HepG2 (cell line): ENCODE results near the gene TMEM198. TPM values are rescaled to one million over a fixed set of nuclear protein-coding genes. Genes with fewer than 3 reads are reported as not detected.
A peak's percentile ranks its signal among the peaks of the same experiment; 100 is the strongest.

ENCODE experiments used
- BRD4 ChIP-seq: sonication (generic); formaldehyde crosslinking; IDR thresholded peaks from 2 replicates; pipeline ENCODE4 v1.4.0; 2020; ENCODE audit warnings: missing genetic modification reagents
- CSRNP1 ChIP-seq: sonication (generic); formaldehyde crosslinking; IDR thresholded peaks from 2 replicates; pipeline ENCODE4 v1.8.1; 2023; ENCODE audit warnings: mild to moderate bottlenecking, missing genetic modification reagents
- FOXC1 ChIP-seq: sonication (generic); formaldehyde crosslinking; IDR thresholded peaks from 2 replicates; pipeline ENCODE4 v1.8.0; 2022; ENCODE audit warnings: mild to moderate bottlenecking, missing genetic modification reagents, borderline replicate concordance
- GATA4 ChIP-seq: sonication (generic); IDR thresholded peaks from 2 replicates; pipeline ENCODE4 v1.6.1; 2016; ENCODE audit warnings: antibody characterized with exemption, low read depth, borderline replicate concordance
- GPN1 ChIP-seq: sonication (generic); formaldehyde crosslinking; IDR thresholded peaks from 2 replicates; pipeline ENCODE4 v1.5.1; 2020; ENCODE audit warnings: missing genetic modification reagents, borderline replicate concordance
- IKZF4 ChIP-seq: sonication (generic); formaldehyde crosslinking; IDR thresholded peaks from 2 replicates; pipeline ENCODE4 v1.5.1; 2020; ENCODE audit warnings: borderline replicate concordance, mild to moderate bottlenecking, low read depth, missing genetic modification reagents; ENCODE audit errors: not compliant biosample characterization
- MBNL3 ChIP-seq: fragments of 250-450 bp; sonication (Bioruptor Pico); conservative IDR thresholded peaks from 2 replicates; pipeline ENCODE4 v1.8.0; 2022; ENCODE audit warnings: mild to moderate bottlenecking, inconsistent platforms
- PPARG ChIP-seq: conservative IDR thresholded peaks from 2 replicates; pipeline ENCODE4 v1.6.1; 2016; ENCODE audit warnings: missing biosample characterization, missing genetic modification reagents
- RAD51 ChIP-seq: fragments of 450-650 bp; IDR thresholded peaks from 2 replicates; pipeline ENCODE4 v1.6.1; 2016; ENCODE audit warnings: borderline replicate concordance
- SOX6 ChIP-seq, 2 experiments: fragments of 450-650 bp in 1 of 2; sonication (generic) in 1 of 2; formaldehyde crosslinking in 1 of 2; IDR thresholded peaks; 2 replicates each; pipeline versions ENCODE4 v1.4.0 to v1.6.1; 2017 to 2020; ENCODE audit warnings: antibody characterized with exemption in 1 of 2, mild to moderate bottlenecking in 1 of 2, missing genetic modification reagents in 1 of 2
- SRSF1 ChIP-seq: fragments of 200-400 bp; formaldehyde crosslinking; optimal IDR thresholded peaks from 2 replicates; pipeline ENCODE3; 2017; ENCODE audit warnings: mild to moderate bottlenecking, low read depth, low read length, moderate library complexity
- ZC3H13 ChIP-seq: sonication (generic); formaldehyde crosslinking; IDR thresholded peaks from 2 replicates; pipeline ENCODE4 v1.8.1; 2023; ENCODE audit warnings: mild to moderate bottlenecking, missing genetic modification reagents, moderate library complexity
- ZKSCAN1 ChIP-seq: fragments of 150-350 bp; IDR thresholded peaks from 2 replicates; pipeline ENCODE4 v1.6.1; 2014; ENCODE audit warnings: low read length
- ZNF24 ChIP-seq: fragments of 450-650 bp; IDR thresholded peaks from 2 replicates; pipeline ENCODE4 v1.6.1; 2017; ENCODE audit warnings: antibody characterized with exemption, mild to moderate bottlenecking
- ZNF331 ChIP-seq: sonication (generic); formaldehyde crosslinking; IDR thresholded peaks from 2 replicates; pipeline ENCODE4 v1.4.0; 2020; ENCODE audit warnings: missing genetic modification reagents
- ZNF512B ChIP-seq: sonication (generic); formaldehyde crosslinking; IDR thresholded peaks from 2 replicates; pipeline ENCODE4 v1.5.1; 2020; ENCODE audit warnings: missing genetic modification reagents, mild to moderate bottlenecking, borderline replicate concordance
- ZNF672 ChIP-seq: sonication (generic); formaldehyde crosslinking; IDR thresholded peaks from 2 replicates; pipeline ENCODE4 v1.8.1; 2022; ENCODE audit warnings: missing genetic modification reagents
- ZNF709 ChIP-seq: sonication (generic); formaldehyde crosslinking; IDR thresholded peaks from 2 replicates; pipeline ENCODE4 v1.5.0; 2020; ENCODE audit warnings: mild to moderate bottlenecking, missing genetic modification reagents
- ZNF720 ChIP-seq: sonication (generic); formaldehyde crosslinking; IDR thresholded peaks from 2 replicates; pipeline ENCODE4 v1.4.0; 2020; ENCODE audit warnings: missing genetic modification reagents
- ZNF772 ChIP-seq: sonication (generic); formaldehyde crosslinking; IDR thresholded peaks from 2 replicates; pipeline ENCODE4 v1.5.0; 2020; ENCODE audit warnings: mild to moderate bottlenecking, missing genetic modification reagents
- ZSCAN20 ChIP-seq: sonication (generic); formaldehyde crosslinking; IDR thresholded peaks from 2 replicates; pipeline ENCODE4 v1.4.0; 2020; ENCODE audit warnings: missing genetic modification reagents, mild to moderate bottlenecking, borderline replicate concordance
- polyA plus RNA-seq, 8 experiments: library from polyadenylated mRNA; depleted of rRNA in 3 of 8; stranded (reverse) in 7 of 8; unstranded in 1 of 8; fragments of >200 nt; fragmentation: Illumina TruSeq in 4 of 8; extraction: Trizol in 4 of 8; gene quantifications; 2 replicates each; pipeline versions ENCODE4 v1.2.1 to v1.2.3, GENCODE V29; 2011 to 2016; ENCODE audit warnings: low read depth in 4 of 8, missing spikeins in 1 of 8, mixed read lengths in 1 of 8; ENCODE audit not compliant: insufficient read depth in 1 of 8
- total RNA-seq, 5 experiments: library from RNA; depleted of rRNA; stranded (reverse); fragments of >200 nt; fragmentation: Illumina TruSeq; extraction: Trizol; gene quantifications; 2 replicates each; pipeline ENCODE4 v1.2.3, GENCODE V29; 2016; ENCODE audit warnings: low read depth in 1 of 5
- TF ChIP-seq, protein P1 (sequence below): sonication (generic); formaldehyde crosslinking; IDR thresholded peaks from 2 replicates; pipeline ENCODE4 v1.5.0; 2020; ENCODE audit warnings: mild to moderate bottlenecking, missing genetic modification reagents
- TF ChIP-seq, protein P2 (sequence below): sonication (generic); formaldehyde crosslinking; IDR thresholded peaks from 2 replicates; pipeline ENCODE4 v1.8.1; 2023; ENCODE audit warnings: mild to moderate bottlenecking, moderate library complexity, missing genetic modification reagents

TMEM198 gene
- total and polyA plus RNA-seq, 2 of the 13 experiments (the other 11 are each of a cell fraction or from before 2014, with no cell fraction given): 17.3 to 23.5 TPM

DNA sequence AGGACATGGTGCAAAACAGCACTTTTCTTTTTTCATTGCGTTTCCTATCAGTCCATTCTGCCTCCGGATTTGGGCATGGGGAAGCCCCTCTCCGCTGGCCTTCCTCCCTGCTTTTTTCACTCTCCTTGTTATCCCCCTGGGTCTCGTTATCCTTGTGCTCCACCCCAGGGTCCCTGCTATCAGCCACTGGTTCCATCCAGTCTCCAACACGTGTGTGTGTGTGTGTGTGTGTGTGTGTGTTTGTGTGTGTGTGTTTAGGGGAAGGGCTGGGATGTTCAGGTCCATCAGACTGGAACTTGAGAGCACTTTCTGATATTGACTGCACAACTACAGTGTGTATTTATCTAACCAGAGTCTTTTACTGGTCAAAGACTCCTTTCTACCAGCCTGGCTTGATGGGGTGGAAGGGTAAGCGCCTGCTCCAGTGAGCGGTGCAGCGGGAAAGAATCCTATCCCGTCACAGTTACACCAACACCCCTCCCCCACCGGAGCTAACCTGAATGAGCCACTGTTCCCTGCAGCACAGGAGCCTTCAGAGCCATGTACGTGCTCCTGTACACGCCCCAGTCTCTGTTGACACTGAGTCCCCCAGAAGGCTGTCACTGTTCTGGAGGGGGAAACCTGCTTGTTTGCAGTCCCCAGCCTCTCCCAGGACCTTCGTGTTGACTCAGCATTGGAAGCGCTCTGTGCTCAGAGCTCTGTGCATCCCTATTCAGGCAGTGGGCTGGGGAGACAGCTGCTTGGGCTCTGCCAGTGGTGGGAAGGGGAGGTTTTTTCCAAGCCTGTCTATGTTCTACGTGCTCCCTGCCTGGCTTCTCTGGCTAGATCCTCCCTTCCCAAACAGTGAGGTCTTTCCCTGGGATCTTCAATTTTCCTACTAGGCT lies 32.9 kb downstream of the TMEM198 start (continued):
- TF ChIP-seq, protein P1, sequence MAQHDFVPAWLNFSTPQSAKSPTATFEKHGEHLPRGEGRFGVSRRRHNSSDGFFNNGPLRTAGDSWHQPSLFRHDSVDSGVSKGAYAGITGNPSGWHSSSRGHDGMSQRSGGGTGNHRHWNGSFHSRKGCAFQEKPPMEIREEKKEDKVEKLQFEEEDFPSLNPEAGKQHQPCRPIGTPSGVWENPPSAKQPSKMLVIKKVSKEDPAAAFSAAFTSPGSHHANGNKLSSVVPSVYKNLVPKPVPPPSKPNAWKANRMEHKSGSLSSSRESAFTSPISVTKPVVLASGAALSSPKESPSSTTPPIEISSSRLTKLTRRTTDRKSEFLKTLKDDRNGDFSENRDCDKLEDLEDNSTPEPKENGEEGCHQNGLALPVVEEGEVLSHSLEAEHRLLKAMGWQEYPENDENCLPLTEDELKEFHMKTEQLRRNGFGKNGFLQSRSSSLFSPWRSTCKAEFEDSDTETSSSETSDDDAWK (CRISPR knock-in tag): no peak
- TF ChIP-seq ZNF672 (CRISPR knock-in tag) (no peak; the same call in 1 of the 2 replicates), GATA4 (peak; percentile 74; the same call in 1 of the 2 replicates), CSRNP1 (no peak; the same call in 1 of the 2 replicates), GPN1 (CRISPR knock-in tag) (no peak), IKZF4 (CRISPR knock-in tag) (no peak), BRD4 (CRISPR knock-in tag) (no peak), ZNF24 (peak; percentile 57), ZSCAN20 (CRISPR knock-in tag) (peak; percentile 93), RAD51 (no peak), SOX6 (IDR thresholded peaks at IDR 0.05) (no peak), SOX6 (CRISPR knock-in tag; IDR thresholded peaks at IDR 0.05) (peak; percentile 94), SRSF1 (peak; percentile 51), PPARG (CRISPR knock-in tag) (peak; percentile 86), ZC3H13 (CRISPR knock-in tag) (peak; percentile 92), ZNF512B (no peak), FOXC1 (CRISPR knock-in tag) (no peak; the same call in 1 of the 2 replicates), ZNF772 (CRISPR knock-in tag) (peak; percentile 77), MBNL3 (CRISPR knock-in tag) (no peak), ZNF709 (CRISPR knock-in tag) (peak; percentile 84; the same call in 1 of the 2 replicates), ZKSCAN1 (peak; percentile 74; the same call in 1 of the 2 replicates), ZNF720 (CRISPR knock-in tag) (no peak), ZNF331 (CRISPR knock-in tag) (peak; percentile 97)
- TF ChIP-seq, protein P2, sequence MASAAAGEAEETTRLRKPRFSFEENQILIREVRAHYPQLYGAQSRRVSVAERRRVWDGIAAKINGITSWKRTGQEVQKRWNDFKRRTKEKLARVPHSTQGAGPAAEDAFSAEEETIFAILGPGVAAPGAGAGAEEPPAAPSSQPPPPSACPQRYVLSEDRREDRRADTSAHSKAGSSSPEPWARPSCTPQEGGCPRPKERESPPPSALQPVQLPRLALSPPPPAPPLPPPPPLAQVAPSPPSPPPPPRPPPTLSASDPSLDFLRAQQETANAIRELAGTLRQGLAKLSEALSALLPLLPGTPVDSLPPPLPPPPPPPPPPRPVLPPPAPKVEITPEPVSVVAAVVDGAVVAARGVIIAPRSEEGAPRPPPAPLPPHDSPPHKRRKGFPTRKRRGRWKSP (CRISPR knock-in tag): peak; percentile 85
